Neural cell (in vitro differentiated cells): Measurements from ENCODE around the gene CHTF8.

ENCODE experiments used
- EP300 ChIP-seq: fragments of 450-650 bp; conservative IDR thresholded peaks from 2 replicates; pipeline ENCODE4 v1.6.1; 2014; ENCODE audit warnings: antibody characterized with exemption, mild to moderate bottlenecking, moderate library complexity; ENCODE audit not compliant: poor library complexity, severe bottlenecking
- EZH2 ChIP-seq: fragments of 200-600, 300-800 bp; shearing (Covaris generic), sonication (generic); IDR thresholded peaks from 2 replicates; pipeline ENCODE4 v1.6.1; 2014; ENCODE audit warnings: antibody characterized with exemption, low read length, borderline replicate concordance, mild to moderate bottlenecking; ENCODE audit not compliant: insufficient read depth, poor library complexity, severe bottlenecking
- MXI1 ChIP-seq: fragments of 450-650 bp; conservative IDR thresholded peaks from 2 replicates; pipeline ENCODE4 v1.6.1; 2014; ENCODE audit warnings: antibody characterized with exemption, mild to moderate bottlenecking; ENCODE audit not compliant: poor library complexity, severe bottlenecking
- POLR2AphosphoS5 ChIP-seq: IDR thresholded peaks from 2 replicates; pipeline ENCODE4 v1.6.1; 2012
- RAD21 ChIP-seq: fragments of 450-650 bp; conservative IDR thresholded peaks from 2 replicates; pipeline ENCODE4 v1.6.1; 2014; ENCODE audit warnings: antibody characterized with exemption, mild to moderate bottlenecking, moderate library complexity
- REST ChIP-seq: IDR thresholded peaks from 2 replicates; pipeline ENCODE4 v1.6.1; 2012; ENCODE audit warnings: borderline replicate concordance
- SMC3 ChIP-seq: fragments of 450-650 bp; conservative IDR thresholded peaks from 2 replicates; pipeline ENCODE4 v1.6.1; 2014; ENCODE audit warnings: antibody characterized with exemption, mild to moderate bottlenecking, moderate library complexity; ENCODE audit not compliant: poor library complexity
- TAF1 ChIP-seq: IDR thresholded peaks from 2 replicates; pipeline ENCODE4 v1.6.1; 2012; ENCODE audit warnings: low read depth
- TF ChIP-seq, protein P1 (sequence below): fragments of 450-650 bp; IDR thresholded peaks from 2 replicates; pipeline ENCODE4 v1.5.1; 2014; ENCODE audit warnings: antibody characterized with exemption, mild to moderate bottlenecking, moderate library complexity; ENCODE audit not compliant: poor library complexity, severe bottlenecking

DNA sequence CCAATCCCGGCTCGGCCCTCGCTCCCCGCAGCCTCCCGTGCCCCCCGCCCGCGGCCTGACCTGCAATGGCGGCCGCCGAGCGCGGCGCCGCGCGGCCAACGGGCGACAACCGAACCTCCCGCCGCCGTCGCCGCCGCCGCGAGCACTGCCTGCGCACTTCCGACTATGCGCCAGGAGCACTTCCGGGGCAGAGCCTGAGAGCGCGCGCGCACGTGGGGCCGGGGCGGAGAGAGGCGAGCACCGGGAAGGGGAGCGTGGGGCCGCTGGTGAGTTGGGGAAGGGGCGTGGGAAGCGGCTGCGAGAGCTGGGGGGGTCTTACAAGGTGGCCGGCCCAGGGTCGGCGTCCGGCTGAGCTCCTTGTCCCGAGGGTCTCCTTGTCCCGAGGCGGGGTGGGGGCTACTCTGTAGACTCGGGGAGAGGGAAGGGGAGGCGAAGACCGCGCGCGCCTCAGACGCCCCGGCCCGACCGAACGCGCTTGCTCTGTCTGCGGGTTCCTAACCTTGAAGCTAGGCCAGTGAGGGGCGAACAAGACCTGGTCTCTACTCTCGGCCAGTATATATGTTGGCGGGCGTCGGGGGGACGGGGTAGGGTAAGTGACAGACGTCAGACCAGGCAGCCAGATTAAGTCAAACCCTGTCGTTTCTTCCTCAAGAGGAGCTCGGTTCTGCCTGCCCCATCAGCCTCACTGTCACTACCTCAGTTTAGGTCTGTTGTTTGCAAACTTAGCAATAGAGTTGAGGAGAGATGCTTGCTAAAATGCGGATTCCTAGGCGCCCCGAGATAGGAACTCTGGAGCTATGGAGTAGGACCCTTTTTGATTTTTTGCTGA lies at the start of gene CHTF8, which contains the start of gene UTP4:
- TF ChIP-seq RAD21 (peak; percentile 25), TAF1 (peak; percentile 38), SMC3 (peak; percentile 40), MXI1 (peak; percentile 99), REST (no peak), EP300 (peak; percentile 64), EZH2 (no peak), POLR2AphosphoS5 (peak; percentile 92)
- TF ChIP-seq, protein P1, sequence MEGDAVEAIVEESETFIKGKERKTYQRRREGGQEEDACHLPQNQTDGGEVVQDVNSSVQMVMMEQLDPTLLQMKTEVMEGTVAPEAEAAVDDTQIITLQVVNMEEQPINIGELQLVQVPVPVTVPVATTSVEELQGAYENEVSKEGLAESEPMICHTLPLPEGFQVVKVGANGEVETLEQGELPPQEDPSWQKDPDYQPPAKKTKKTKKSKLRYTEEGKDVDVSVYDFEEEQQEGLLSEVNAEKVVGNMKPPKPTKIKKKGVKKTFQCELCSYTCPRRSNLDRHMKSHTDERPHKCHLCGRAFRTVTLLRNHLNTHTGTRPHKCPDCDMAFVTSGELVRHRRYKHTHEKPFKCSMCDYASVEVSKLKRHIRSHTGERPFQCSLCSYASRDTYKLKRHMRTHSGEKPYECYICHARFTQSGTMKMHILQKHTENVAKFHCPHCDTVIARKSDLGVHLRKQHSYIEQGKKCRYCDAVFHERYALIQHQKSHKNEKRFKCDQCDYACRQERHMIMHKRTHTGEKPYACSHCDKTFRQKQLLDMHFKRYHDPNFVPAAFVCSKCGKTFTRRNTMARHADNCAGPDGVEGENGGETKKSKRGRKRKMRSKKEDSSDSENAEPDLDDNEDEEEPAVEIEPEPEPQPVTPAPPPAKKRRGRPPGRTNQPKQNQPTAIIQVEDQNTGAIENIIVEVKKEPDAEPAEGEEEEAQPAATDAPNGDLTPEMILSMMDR = peak; percentile 13
